ENCODE measurements around the gene SEMA4G. TPM values are rescaled to one million over a fixed set of nuclear protein-coding genes. Genes with fewer than 3 reads are reported as not detected.

SEMA4G gene
- total RNA-seq, 3 donors from 2014 or later, result 68.5 to 176 (median 91.9) TPM

DNA sequence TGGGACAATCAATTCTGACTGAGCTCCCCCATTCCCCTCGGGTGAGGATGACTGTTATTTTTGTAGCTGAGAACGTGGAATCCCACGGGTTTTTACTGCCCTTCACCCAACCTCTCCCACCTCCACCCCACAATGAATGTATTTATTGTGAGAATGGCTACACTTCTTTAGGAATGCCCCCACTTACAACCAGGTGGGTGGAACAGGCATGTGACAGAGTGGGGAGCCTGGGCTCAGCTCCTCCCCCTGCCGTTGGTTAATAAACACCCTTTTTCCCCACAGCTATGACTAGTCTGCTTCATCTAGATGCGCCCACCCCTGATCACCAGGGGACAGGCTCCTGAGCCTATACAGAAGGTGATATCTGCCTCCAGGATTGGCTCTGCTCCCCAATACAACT is 16.0 kb downstream of the SEMA4G start:
- H3K4me1 ChIP-seq (ENCODE audit: low read depth), result peaks cover 23% of the 10 kb centered on the region
- no peak for ATAC-seq
- peaks cover 7% of the 10 kb centered on the region for H3K36me3 ChIP-seq (ENCODE audit: low read depth)
- TF ChIP-seq, protein P1, sequence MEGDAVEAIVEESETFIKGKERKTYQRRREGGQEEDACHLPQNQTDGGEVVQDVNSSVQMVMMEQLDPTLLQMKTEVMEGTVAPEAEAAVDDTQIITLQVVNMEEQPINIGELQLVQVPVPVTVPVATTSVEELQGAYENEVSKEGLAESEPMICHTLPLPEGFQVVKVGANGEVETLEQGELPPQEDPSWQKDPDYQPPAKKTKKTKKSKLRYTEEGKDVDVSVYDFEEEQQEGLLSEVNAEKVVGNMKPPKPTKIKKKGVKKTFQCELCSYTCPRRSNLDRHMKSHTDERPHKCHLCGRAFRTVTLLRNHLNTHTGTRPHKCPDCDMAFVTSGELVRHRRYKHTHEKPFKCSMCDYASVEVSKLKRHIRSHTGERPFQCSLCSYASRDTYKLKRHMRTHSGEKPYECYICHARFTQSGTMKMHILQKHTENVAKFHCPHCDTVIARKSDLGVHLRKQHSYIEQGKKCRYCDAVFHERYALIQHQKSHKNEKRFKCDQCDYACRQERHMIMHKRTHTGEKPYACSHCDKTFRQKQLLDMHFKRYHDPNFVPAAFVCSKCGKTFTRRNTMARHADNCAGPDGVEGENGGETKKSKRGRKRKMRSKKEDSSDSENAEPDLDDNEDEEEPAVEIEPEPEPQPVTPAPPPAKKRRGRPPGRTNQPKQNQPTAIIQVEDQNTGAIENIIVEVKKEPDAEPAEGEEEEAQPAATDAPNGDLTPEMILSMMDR (IDR thresholded peaks at IDR 0.05), result no peak
- DNase-seq, result no peak
- H3K9me3 ChIP-seq, result no peaks in the 10 kb centered on the region
- intact Hi-C loops (cut with DNase I, micrococcal nuclease), result no loop called here
- H3K4me3 ChIP-seq, result no peak overlapping the region

DNA sequence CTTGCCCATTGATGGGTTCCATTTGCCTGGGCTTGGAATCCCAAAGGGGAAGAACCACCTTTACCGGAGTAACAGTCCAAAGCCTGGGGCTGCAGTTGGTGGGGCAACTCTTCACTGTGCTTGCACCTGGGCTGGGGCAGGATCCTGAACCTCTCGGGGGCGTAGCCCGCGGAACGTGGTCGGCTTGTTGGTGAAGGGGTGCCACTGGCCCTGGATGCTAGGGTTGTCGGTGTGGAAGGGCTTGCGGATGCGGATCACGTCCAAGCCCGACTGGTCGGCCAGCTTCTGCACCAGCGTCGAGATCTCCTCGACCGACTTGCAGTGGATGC is 17.3 kb downstream of the SEMA4G start:
- H3K4me1 ChIP-seq (ENCODE audit: low read depth), result peaks cover 23% of the 10 kb centered on the region
- H3K36me3 ChIP-seq (ENCODE audit: low read depth), result peaks cover under 1% of the 10 kb centered on the region
- H3K9me3 ChIP-seq, result no peaks in the 10 kb centered on the region
- intact Hi-C loops (cut with DNase I, micrococcal nuclease), result no loop called here
- TF ChIP-seq, protein P1 (IDR thresholded peaks at IDR 0.05), result no peak
- DNase-seq (no peak), ATAC-seq (peak; percentile 30)
- peak overlapping the region; percentile 87 for H3K4me3 ChIP-seq

DNA sequence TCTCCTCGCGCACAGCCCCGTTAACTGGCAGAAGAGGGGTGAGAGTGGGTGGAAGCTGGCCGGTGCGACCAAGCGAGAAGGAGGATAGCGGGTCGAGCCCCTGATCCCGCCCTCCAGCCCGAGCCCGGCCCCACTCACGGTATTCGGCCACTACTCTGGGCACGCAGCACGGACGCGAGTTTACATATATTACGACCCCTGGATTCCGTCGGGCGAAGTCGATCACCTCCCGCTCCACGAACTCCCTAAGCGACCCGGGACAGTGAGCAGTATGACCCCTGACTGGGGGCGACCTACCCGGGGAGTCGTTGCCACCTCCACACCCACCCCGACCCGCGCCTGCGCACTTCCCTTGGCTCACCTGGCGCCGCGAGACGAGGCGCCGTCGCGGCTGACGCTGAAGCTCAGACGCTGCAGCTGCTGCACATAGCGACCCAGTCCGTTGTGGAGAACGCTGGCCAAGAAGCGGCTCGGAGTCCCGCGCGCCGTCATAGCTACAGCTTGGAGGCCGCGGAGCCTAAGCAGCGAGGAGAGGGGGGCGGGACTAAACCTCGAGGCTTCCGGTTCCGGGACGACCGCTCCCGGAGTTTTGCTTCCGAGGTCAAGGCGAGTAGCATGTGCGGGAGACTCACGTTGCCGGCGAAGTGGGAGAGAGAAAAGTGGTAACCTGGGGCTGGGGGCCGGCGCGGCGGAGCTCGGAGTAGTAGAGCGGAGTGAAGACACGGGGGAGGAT is 17.8 kb downstream of the SEMA4G start, which contains the start of the genes MRPL43 and TWNK:
Gene MRPL43, minus strand, starts transcription at position 546 of the 733 bp plus-strand sequence. Its CDS starts 54 bp downstream, at position 492.
Gene TWNK, plus strand, starts transcription at position 592 of the 733 bp plus-strand sequence. CDS start 668 bp downstream, outside the sequence.
- Histone ChIP-seq H3K4me1 (ENCODE audit: low read depth) (peaks cover 23% of the 10 kb centered on the region), H3K9me3 (no peaks in the 10 kb centered on the region), H3K36me3 (ENCODE audit: low read depth) (no peaks in the 10 kb centered on the region), H3K4me3 (peak within 1 kb of the TSS; percentile 87)
- intact Hi-C loops (cut with DNase I, micrococcal nuclease), result no loop called here
- DNase-seq, result peak; percentile 90 to 93 (median 90)
- TF ChIP-seq, protein P1 (IDR thresholded peaks at IDR 0.05), result no peak
- ATAC-seq, result peak; percentile 93

DNA sequence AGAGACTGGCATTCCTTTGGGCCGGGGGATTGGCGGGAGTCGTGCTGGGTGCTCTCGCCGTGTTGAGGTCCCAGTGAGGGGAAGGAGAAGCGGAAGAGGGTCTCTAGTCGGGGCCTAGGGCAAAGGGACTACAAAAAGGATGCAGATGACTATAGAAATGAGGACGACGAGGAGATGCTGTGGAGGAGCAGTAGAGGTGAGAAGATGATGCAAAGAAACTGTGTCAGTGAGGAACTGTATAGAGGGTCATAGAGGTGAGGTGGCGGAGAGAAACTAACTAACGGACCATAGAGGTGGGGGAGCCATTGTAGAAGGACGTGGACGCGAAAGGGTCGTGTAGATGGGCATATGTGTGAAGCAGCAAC is 18.4 kb downstream of the SEMA4G start:
- TF ChIP-seq, protein P1 (IDR thresholded peaks at IDR 0.05), result no peak
- DNase-seq, result no peak
- no peaks in the 10 kb centered on the region for H3K9me3 ChIP-seq
- H3K4me3 ChIP-seq, result peak overlapping the region; percentile 87
- ATAC-seq, result no peak
- intact Hi-C loops (cut with DNase I, micrococcal nuclease), result no loop called here
- H3K36me3 ChIP-seq (ENCODE audit: low read depth), result no peaks in the 10 kb centered on the region
- peaks cover 23% of the 10 kb centered on the region for H3K4me1 ChIP-seq (ENCODE audit: low read depth)

DNA sequence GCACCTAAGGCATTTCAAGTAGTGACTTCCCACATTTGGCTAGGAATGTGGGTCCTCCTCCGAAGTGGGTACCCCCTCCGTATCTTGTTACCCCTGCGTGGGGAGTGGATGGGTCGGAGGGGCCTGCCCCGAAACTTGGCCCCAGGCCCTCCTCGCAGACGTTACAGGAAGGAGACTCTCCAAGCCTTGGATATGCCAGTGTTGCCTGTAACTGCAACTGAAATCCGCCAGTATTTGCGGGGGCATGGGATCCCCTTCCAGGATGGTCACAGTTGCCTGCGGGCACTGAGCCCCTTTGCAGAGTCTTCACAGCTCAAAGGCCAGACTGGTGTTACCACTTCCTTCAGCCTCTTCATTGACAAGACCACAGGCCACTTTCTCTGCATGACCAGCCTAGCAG is 18.9 kb downstream of the SEMA4G start:
- TF ChIP-seq, protein P1 (IDR thresholded peaks at IDR 0.05), result no peak
- Histone ChIP-seq H3K9me3 (no peaks in the 10 kb centered on the region), H3K4me3 (no peak overlapping the region), H3K36me3 (ENCODE audit: low read depth) (no peaks in the 10 kb centered on the region), H3K4me1 (ENCODE audit: low read depth) (peaks cover 23% of the 10 kb centered on the region)
- intact Hi-C loops (cut with DNase I, micrococcal nuclease), result no loop called here
- no peak for ATAC-seq
- no peak for DNase-seq
